HEK293 (cell line): ENCODE measurements around the gene METTL26.

Experiments used
- CTCF ChIA-PET: fragments of 350-600 bp; formaldehyde crosslinking; extraction: SDS; loops from one replicate; lab custom pipeline; 2021; ENCODE audit warnings: antibody characterized with exemption; lab: Yijun Ruan, JAX
- POLR2A ChIA-PET: fragments of 300-600 bp; formaldehyde crosslinking; extraction: SDS; loops from one replicate; lab custom pipeline; 2020; ENCODE audit warnings: antibody characterized with exemption, inconsistent platforms; lab: Yijun Ruan, JAX
- H3K27ac ChIP-seq: fragments of 200-500 bp; sonication (Bioruptor generic); 2 replicates; pipeline ENCODE4 v1.5.1; 2014; ENCODE audit warnings: low read depth, low read length, control low read depth, inconsistent platforms; ENCODE audit errors: extremely low read depth
- H3K36me3 ChIP-seq, 2 experiments: fragments of 200-500 bp in 1 of 2; sonication (Bioruptor generic) in 1 of 2; 1 replicate in 1 of 2; 2 replicates in 1 of 2; pipeline ENCODE4 v1.5.1; 2014 to 2017; ENCODE audit warnings: inconsistent platforms in 2 of 2, low read length in 2 of 2; ENCODE audit not compliant: control insufficient read depth in 2 of 2, insufficient read depth in 1 of 2
- H3K4me1 ChIP-seq: fragments of 200-500 bp; sonication (Bioruptor generic); 2 replicates; pipeline ENCODE4 v1.5.1; 2014; ENCODE audit warnings: mild to moderate bottlenecking, low read length, inconsistent platforms; ENCODE audit not compliant: control insufficient read depth, insufficient read depth
- H3K4me3 ChIP-seq: 2 replicates; pipeline ENCODE4 v1.5.1; 2011; ENCODE audit warnings: low read depth, mild to moderate bottlenecking, control low read depth, low read length, moderate library complexity
- H3K9me3 ChIP-seq: fragments of 200-500 bp; sonication (Bioruptor generic); 2 replicates; pipeline ENCODE4 v1.5.1; 2014; ENCODE audit warnings: low read depth, low read length, inconsistent platforms; ENCODE audit not compliant: control insufficient read depth, insufficient read depth
- GLIS2 ChIP-seq: fragments of 450-650 bp; formaldehyde crosslinking; IDR thresholded peaks from 2 replicates; pipeline ENCODE4 v1.5.1; 2016; ENCODE audit warnings: missing biosample characterization, missing genetic modification characterization
- SCRT1 ChIP-seq: fragments of 450-650 bp; formaldehyde crosslinking; IDR thresholded peaks from 2 replicates; pipeline ENCODE4 v1.5.1; 2016; ENCODE audit warnings: missing biosample characterization, missing genetic modification characterization, borderline replicate concordance
- SCRT2 ChIP-seq: fragments of 450-650 bp; formaldehyde crosslinking; IDR thresholded peaks from 2 replicates; pipeline ENCODE4 v1.5.1; 2016; ENCODE audit warnings: missing biosample characterization, missing genetic modification characterization
- SP2 ChIP-seq: fragments of 450-650 bp; formaldehyde crosslinking; IDR thresholded peaks from 2 replicates; pipeline ENCODE4 v1.5.1; 2016; ENCODE audit warnings: missing biosample characterization, missing genetic modification characterization
- ZNF174 ChIP-seq: fragments of 450-650 bp; formaldehyde crosslinking; IDR thresholded peaks from 2 replicates; pipeline ENCODE4 v1.5.0; 2017; ENCODE audit warnings: missing biosample characterization, mild to moderate bottlenecking, missing genetic modification characterization
- ZNF211 ChIP-seq: fragments of 450-650 bp; formaldehyde crosslinking; IDR thresholded peaks from 2 replicates; pipeline ENCODE4 v1.5.1; 2016; ENCODE audit warnings: low read depth, missing biosample characterization, missing genetic modification characterization
- ZNF274 ChIP-seq, 2 experiments: fragments of 200-500 bp in 1 of 2; fragments of 450-650 bp in 1 of 2; sonication (Bioruptor generic) in 1 of 2; formaldehyde crosslinking in 1 of 2; IDR thresholded peaks; 2 replicates each; pipeline versions ENCODE4 v1.5.1 to v1.6.1; 2014 to 2016; ENCODE audit warnings: borderline replicate concordance in 1 of 2, inconsistent platforms in 1 of 2, low read length in 1 of 2, missing biosample characterization in 1 of 2, missing genetic modification characterization in 1 of 2
- ZNF354C ChIP-seq: fragments of 450-650 bp; formaldehyde crosslinking; IDR thresholded peaks from 2 replicates; pipeline ENCODE4 v1.5.1; 2016; ENCODE audit warnings: missing biosample characterization, missing genetic modification characterization, low read depth, borderline replicate concordance
- ZNF433 ChIP-seq: fragments of 450-650 bp; formaldehyde crosslinking; IDR thresholded peaks from 2 replicates; pipeline ENCODE4 v1.5.1; 2016; ENCODE audit warnings: missing biosample characterization, missing genetic modification characterization, low read depth
- ZNF571 ChIP-seq: fragments of 450-650 bp; formaldehyde crosslinking; IDR thresholded peaks from 2 replicates; pipeline ENCODE4 v1.5.0; 2017; ENCODE audit warnings: missing biosample characterization, missing genetic modification characterization
- ZNF596 ChIP-seq: fragments of 450-650 bp; IDR thresholded peaks from 2 replicates; pipeline ENCODE4 v1.5.0; 2018; ENCODE audit warnings: missing biosample characterization, mild to moderate bottlenecking, missing genetic modification characterization, moderate library complexity
- ZNF600 ChIP-seq: fragments of 450-650 bp; formaldehyde crosslinking; IDR thresholded peaks from 2 replicates; pipeline ENCODE4 v1.5.1; 2016; ENCODE audit warnings: missing biosample characterization, missing genetic modification characterization
- ZNF624 ChIP-seq: fragments of 450-650 bp; formaldehyde crosslinking; IDR thresholded peaks from 2 replicates; pipeline ENCODE4 v1.5.1; 2017; ENCODE audit warnings: missing biosample characterization, missing genetic modification characterization
- ZNF776 ChIP-seq: fragments of 450-650 bp; formaldehyde crosslinking; IDR thresholded peaks from 2 replicates; pipeline ENCODE4 v1.5.0; 2017; ENCODE audit warnings: missing biosample characterization, missing genetic modification characterization, borderline replicate concordance
- ZNF843 ChIP-seq: fragments of 450-650 bp; formaldehyde crosslinking; IDR thresholded peaks from 2 replicates; pipeline ENCODE4 v1.5.1; 2016; ENCODE audit warnings: missing biosample characterization, missing genetic modification characterization
- ZXDB ChIP-seq: fragments of 450-650 bp; formaldehyde crosslinking; IDR thresholded peaks from 2 replicates; pipeline ENCODE4 v1.5.1; 2016; ENCODE audit warnings: missing biosample characterization, missing genetic modification characterization
- TF ChIP-seq, protein P1 (sequence below): fragments of 450-650 bp; formaldehyde crosslinking; IDR thresholded peaks from 2 replicates; pipeline ENCODE4 v1.5.1; 2016; ENCODE audit warnings: missing biosample characterization, missing genetic modification characterization
- TF ChIP-seq, protein P2 (sequence below): fragments of 450-650 bp; formaldehyde crosslinking; IDR thresholded peaks from 2 replicates; pipeline ENCODE4 v1.5.1; 2016; ENCODE audit warnings: missing biosample characterization, missing genetic modification characterization
- TF ChIP-seq, protein P3 (sequence below): fragments of 450-650 bp; formaldehyde crosslinking; IDR thresholded peaks from 2 replicates; pipeline ENCODE4 v1.5.1; 2016; ENCODE audit warnings: missing biosample characterization, missing genetic modification characterization
- TF ChIP-seq, protein P4 (sequence below): fragments of 450-650 bp; formaldehyde crosslinking; IDR thresholded peaks from 2 replicates; pipeline ENCODE4 v1.5.1; 2016; ENCODE audit warnings: missing biosample characterization, missing genetic modification characterization
- TF ChIP-seq, protein P5 (sequence below): fragments of 450-650 bp; formaldehyde crosslinking; IDR thresholded peaks from 2 replicates; pipeline ENCODE4 v1.5.1; 2016; ENCODE audit warnings: missing biosample characterization, missing genetic modification characterization

Gene METTL26

DNA sequence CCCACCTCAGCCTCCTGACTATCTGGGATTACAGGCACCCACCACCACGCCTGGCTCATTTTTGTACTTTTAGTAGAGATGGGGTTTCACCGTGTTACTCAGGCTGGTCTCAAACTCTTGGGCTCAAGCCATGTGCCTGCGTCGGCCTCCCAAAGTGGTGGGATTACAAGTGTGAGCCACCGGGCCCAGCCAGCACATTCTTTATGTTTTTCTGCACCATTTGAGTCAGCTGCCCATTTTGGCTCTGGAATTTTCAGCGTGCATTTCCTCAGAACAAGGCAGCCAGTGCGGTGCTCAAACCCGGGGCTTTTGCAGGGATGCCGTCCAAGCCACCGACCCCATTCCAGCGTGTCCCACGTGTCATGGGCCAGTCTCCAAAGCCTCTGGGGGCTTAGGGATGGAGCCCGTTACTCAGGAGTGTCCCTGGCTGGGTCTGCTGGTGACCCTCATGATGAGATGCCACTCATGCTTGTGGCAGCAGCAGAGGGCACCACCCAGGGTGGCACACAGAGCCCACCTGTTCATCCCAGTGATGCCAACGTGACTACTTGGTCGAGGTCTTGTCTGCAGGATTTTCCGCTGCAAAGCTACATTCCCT is 50.0 kb downstream of the METTL26 start:
- Histone ChIP-seq H3K27ac (no peak overlapping the region), H3K4me3 (no peak overlapping the region), H3K36me3 (peaks cover 0 to 9% of the 10 kb centered on the region in 2 experiments; a peak in 1 of 3 replicates), H3K9me3 (no peaks in the 10 kb centered on the region), H3K4me1 (peaks cover 9% of the 10 kb centered on the region; the same call in 1 of the 2 replicates)
- POLR2A ChIA-PET: interaction anchor here (1.5 to 2.1 kb wide), 2 partner anchors 59 to 194 kb away, joined by 3 to 8 read pairs; no protein-coding TSS in a partner anchor
- TF ChIP-seq ZNF274 (IDR thresholded peaks at IDR 0.05; ENCODE audit: low read length): no peak
- TF ChIP-seq ZNF274 (tag by site-specific recombination; IDR thresholded peaks at IDR 0.05; ENCODE audit: borderline replicate concordance): no peak
- TF ChIP-seq ZNF571 (tag by site-specific recombination): no peak
- TF ChIP-seq ZNF211 (tag by site-specific recombination): no peak
- no peak for TF ChIP-seq SCRT1 (tag by site-specific recombination)
- TF ChIP-seq GLIS2: no peak
- TF ChIP-seq ZNF174 (tag by site-specific recombination): no peak
- TF ChIP-seq, protein P1, sequence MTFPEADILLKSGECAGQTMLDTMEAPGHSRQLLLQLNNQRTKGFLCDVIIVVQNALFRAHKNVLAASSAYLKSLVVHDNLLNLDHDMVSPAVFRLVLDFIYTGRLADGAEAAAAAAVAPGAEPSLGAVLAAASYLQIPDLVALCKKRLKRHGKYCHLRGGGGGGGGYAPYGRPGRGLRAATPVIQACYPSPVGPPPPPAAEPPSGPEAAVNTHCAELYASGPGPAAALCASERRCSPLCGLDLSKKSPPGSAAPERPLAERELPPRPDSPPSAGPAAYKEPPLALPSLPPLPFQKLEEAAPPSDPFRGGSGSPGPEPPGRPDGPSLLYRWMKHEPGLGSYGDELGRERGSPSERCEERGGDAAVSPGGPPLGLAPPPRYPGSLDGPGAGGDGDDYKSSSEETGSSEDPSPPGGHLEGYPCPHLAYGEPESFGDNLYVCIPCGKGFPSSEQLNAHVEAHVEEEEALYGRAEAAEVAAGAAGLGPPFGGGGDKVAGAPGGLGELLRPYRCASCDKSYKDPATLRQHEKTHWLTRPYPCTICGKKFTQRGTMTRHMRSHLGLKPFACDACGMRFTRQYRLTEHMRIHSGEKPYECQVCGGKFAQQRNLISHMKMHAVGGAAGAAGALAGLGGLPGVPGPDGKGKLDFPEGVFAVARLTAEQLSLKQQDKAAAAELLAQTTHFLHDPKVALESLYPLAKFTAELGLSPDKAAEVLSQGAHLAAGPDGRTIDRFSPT: peak; percentile 95
- TF ChIP-seq, protein P2, sequence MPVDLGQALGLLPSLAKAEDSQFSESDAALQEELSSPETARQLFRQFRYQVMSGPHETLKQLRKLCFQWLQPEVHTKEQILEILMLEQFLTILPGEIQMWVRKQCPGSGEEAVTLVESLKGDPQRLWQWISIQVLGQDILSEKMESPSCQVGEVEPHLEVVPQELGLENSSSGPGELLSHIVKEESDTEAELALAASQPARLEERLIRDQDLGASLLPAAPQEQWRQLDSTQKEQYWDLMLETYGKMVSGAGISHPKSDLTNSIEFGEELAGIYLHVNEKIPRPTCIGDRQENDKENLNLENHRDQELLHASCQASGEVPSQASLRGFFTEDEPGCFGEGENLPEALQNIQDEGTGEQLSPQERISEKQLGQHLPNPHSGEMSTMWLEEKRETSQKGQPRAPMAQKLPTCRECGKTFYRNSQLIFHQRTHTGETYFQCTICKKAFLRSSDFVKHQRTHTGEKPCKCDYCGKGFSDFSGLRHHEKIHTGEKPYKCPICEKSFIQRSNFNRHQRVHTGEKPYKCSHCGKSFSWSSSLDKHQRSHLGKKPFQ (tag by site-specific recombination): 0 out of 2 replicates have a peak, but pooled peaks have one; percentile 57
- peak; percentile 86 for TF ChIP-seq ZNF600 (tag by site-specific recombination)
- TF ChIP-seq, protein P3, sequence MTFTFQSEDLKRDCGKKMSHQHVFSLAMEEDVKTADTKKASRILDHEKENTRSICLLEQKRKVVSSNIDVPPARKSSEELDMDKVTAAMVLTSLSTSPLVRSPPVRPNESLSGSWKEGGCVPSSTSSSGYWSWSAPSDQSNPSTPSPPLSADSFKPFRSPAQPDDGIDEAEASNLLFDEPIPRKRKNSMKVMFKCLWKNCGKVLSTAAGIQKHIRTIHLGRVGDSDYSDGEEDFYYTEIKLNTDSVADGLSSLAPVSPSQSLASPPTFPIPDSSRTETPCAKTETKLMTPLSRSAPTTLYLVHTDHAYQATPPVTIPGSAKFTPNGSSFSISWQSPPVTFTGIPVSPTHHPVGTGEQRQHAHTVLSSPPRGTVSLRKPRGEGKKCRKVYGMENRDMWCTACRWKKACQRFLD (tag by site-specific recombination): no peak
- CTCF ChIA-PET: interaction anchor here (0.5 to 1.3 kb wide), 3 partner anchors 14 to 194 kb away, joined by 3 to 4 read pairs (median 3); no protein-coding TSS in a partner anchor

DNA sequence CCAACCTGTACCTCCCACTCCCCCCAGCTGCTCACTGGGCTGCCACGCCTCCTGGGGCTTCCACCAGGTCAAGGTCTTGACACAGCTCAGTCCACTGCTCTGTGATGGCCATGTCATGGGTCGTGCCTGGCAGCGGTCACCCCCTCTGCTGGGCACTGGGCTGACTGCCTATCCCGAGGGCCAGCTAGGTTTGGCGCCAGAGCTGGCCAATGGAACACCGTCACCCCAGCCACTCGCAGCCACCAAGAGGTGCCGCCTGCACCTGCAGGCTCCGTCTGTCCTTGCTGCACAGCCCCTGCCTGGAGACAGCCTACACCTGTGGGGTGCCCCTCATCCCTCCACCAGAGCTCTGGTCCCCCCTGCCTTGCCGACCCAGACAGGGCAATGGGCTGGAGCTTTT is 50.8 kb downstream of the METTL26 start:
- H3K27ac ChIP-seq: no peak overlapping the region
- POLR2A ChIA-PET: interaction anchor here (0.9 to 1.1 kb wide), 4 partner anchors 12 to 99 kb away, joined by 3 read pairs; partner anchors contain the start of genes JMJD8 and METTL26
- TF ChIP-seq ZNF776 (tag by site-specific recombination) (no peak), SP2 (tag by site-specific recombination) (no peak), ZNF596 (tag by site-specific recombination) (no peak), GLIS2 (no peak), ZXDB (tag by site-specific recombination) (0 out of 2 replicates have a peak, but pooled peaks have one; percentile 6), ZNF354C (no peak), ZNF433 (no peak), ZNF843 (tag by site-specific recombination) (peak; percentile 59; the same call in 1 of the 2 replicates), ZNF624 (tag by site-specific recombination) (no peak), SCRT2 (tag by site-specific recombination) (peak; percentile 38; the same call in 1 of the 2 replicates)
- TF ChIP-seq, protein P4, sequence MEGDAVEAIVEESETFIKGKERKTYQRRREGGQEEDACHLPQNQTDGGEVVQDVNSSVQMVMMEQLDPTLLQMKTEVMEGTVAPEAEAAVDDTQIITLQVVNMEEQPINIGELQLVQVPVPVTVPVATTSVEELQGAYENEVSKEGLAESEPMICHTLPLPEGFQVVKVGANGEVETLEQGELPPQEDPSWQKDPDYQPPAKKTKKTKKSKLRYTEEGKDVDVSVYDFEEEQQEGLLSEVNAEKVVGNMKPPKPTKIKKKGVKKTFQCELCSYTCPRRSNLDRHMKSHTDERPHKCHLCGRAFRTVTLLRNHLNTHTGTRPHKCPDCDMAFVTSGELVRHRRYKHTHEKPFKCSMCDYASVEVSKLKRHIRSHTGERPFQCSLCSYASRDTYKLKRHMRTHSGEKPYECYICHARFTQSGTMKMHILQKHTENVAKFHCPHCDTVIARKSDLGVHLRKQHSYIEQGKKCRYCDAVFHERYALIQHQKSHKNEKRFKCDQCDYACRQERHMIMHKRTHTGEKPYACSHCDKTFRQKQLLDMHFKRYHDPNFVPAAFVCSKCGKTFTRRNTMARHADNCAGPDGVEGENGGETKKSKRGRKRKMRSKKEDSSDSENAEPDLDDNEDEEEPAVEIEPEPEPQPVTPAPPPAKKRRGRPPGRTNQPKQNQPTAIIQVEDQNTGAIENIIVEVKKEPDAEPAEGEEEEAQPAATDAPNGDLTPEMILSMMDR (tag by site-specific recombination): peak; percentile 77
- TF ChIP-seq, protein P5, sequence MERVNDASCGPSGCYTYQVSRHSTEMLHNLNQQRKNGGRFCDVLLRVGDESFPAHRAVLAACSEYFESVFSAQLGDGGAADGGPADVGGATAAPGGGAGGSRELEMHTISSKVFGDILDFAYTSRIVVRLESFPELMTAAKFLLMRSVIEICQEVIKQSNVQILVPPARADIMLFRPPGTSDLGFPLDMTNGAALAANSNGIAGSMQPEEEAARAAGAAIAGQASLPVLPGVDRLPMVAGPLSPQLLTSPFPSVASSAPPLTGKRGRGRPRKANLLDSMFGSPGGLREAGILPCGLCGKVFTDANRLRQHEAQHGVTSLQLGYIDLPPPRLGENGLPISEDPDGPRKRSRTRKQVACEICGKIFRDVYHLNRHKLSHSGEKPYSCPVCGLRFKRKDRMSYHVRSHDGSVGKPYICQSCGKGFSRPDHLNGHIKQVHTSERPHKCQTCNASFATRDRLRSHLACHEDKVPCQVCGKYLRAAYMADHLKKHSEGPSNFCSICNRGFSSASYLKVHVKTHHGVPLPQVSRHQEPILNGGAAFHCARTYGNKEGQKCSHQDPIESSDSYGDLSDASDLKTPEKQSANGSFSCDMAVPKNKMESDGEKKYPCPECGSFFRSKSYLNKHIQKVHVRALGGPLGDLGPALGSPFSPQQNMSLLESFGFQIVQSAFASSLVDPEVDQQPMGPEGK (tag by site-specific recombination): 0 out of 2 replicates have a peak, but pooled peaks have one; percentile 12
- TF ChIP-seq, protein P1: peak; percentile 68; the same call in 1 of the 2 replicates

More for the DNA sequence above, 50.8 kb downstream of the METTL26 start:
- no peaks in the 10 kb centered on the region for H3K9me3 ChIP-seq
- CTCF ChIA-PET: interaction anchor here (0.5 to 1.3 kb wide), 3 partner anchors 13 to 193 kb away, joined by 3 to 4 read pairs (median 3); no protein-coding TSS in a partner anchor
- peaks cover 0 to 17% of the 10 kb centered on the region in 2 experiments; a peak in 1 of 3 replicates for H3K36me3 ChIP-seq
- peaks cover 5% of the 10 kb centered on the region; the same call in 1 of the 2 replicates for H3K4me1 ChIP-seq
- no peak overlapping the region for H3K4me3 ChIP-seq
